Heart left ventricle (tissue), 16 donors: ENCODE results near the gene KBTBD3. TPM values are rescaled to one million over a fixed set of nuclear protein-coding genes. Genes with fewer than 3 reads are reported as not detected.

Experiments used
- ATAC-seq, 4 donors: fragments of 200-7000 bp; cut with Tn5 transposase; one replicate each; pipeline ENCODE4 v1.9.1; 2020 to 2022; ENCODE audit warnings: moderate library complexity in 4 of 4, mild to moderate bottlenecking in 3 of 4, moderate number of reproducible peaks in 1 of 4
- DNase-seq, 5 donors: peaks; one replicate each; pipeline ENCODE4 v3.0.0-alpha.2; 2020
- H3K27ac ChIP-seq, 12 donors: fragments of 200-600 bp; sonication (generic) in 4 of 12; one replicate each; pipeline versions ENCODE4 v1.5.0 to v1.8.0; 2016 to 2022; ENCODE audit warnings: mild to moderate bottlenecking in 2 of 12
- H3K27me3 ChIP-seq, 9 donors: fragments of 200-600 bp; sonication (generic) in 2 of 9; one replicate each; pipeline versions ENCODE4 v1.5.1 to v1.8.0; 2016 to 2022; ENCODE audit warnings: mild to moderate bottlenecking in 3 of 9
- H3K36me3 ChIP-seq, 9 donors: fragments of 200-600 bp; sonication (generic) in 2 of 9; one replicate each; pipeline versions ENCODE4 v1.5.0 to v1.8.0; 2018 to 2022; ENCODE audit warnings: mild to moderate bottlenecking in 2 of 9
- H3K4me1 ChIP-seq, 12 donors: fragments of 200-600 bp; sonication (generic) in 4 of 12; one replicate each; pipeline versions ENCODE4 v1.5.0 to v1.8.0; 2016 to 2022; ENCODE audit warnings: mild to moderate bottlenecking in 3 of 12
- H3K4me3 ChIP-seq, 12 donors: fragments of 200-600 bp; sonication (generic) in 4 of 12; one replicate each; pipeline versions ENCODE4 v1.5.0 to v1.8.0; 2017 to 2022; ENCODE audit warnings: mild to moderate bottlenecking in 9 of 12, moderate library complexity in 4 of 12
- H3K9me3 ChIP-seq, 12 donors: fragments of 200-600 bp; sonication (generic) in 4 of 12; one replicate each; pipeline versions ENCODE4 v1.5.0 to v1.8.0; 2016 to 2022; ENCODE audit warnings: mild to moderate bottlenecking in 1 of 12
- CTCF ChIP-seq, 12 donors: fragments of 200-600 bp; sonication (generic) in 4 of 12; IDR thresholded peaks; one replicate each; pipeline versions ENCODE4 v1.5.0 to v1.8.0; 2018 to 2022; ENCODE audit warnings: antibody characterized with exemption in 12 of 12, mild to moderate bottlenecking in 5 of 12
- POLR2A ChIP-seq, 2 donors: fragments of 450-650 bp; IDR thresholded peaks; one replicate each; pipeline ENCODE4 v1.6.1; 2017; ENCODE audit warnings: antibody characterized with exemption in 2 of 2, mild to moderate bottlenecking in 2 of 2, moderate library complexity in 2 of 2
- WGBS, 4 donors: extraction: QIAGEN DNeasy Blood & Tissue Kit in 2 of 4; methylation state at CpG; one replicate each; pipeline versions ENCODE4 v1.1.5 to v1.1.7; 2013 to 2018; 5-methylcytosine and 5-hydroxymethylcytosine counted together
- intact Hi-C, 10 donors: fragments of 100-400 bp; cut with DNase I; formaldehyde crosslinking; loops; one replicate each; pipeline versions ENCODE4 v1.11.1 to v1.14.2; 2022
- polyA plus RNA-seq, 2 donors: library from polyadenylated mRNA; stranded (reverse); fragments of 200-250 nt; gene quantifications; one replicate each; pipeline ENCODE4 v1.2.3, GENCODE V29; 2013
- total RNA-seq, 9 donors: library from RNA; depleted of rRNA in 2 of 9; stranded (reverse); fragments of >200 nt in 2 of 9; fragmentation: NEBNext Ultra II Directional in 3 of 9; extraction: Animal tissue kit (Norgen Biotek cat#: 25700) in 3 of 9; gene quantifications; one replicate each; pipeline versions ENCODE4 v1.1.0 to v1.2.4, GENCODE V29; 2016 to 2023
- donor health status: ischemic (EF 13 %, LVEDD 7.1; RV severe dilation, severe dysfunction).
- donor health status: healthy with polysubstance abuse.
- donor health status: DM: no; HTN: yes; CAD: no.
- donor health status: DM: no; HTN: no; CAD: no.
- donor health status: ischemic (EF 25% LVEDD 6.9; RV normal size, moderate dysfunction).
- donor health status: ischemic (EF 25% LVEDD 5.7; RV mildly dilated, moderate dysfunction).
- donor health status: healthy.
- donor health status: DM: yes; HTN: yes; CAD: no.
- donor health status: ischemic (EF 35%, LVEDD 5.7; RV mildly dilated, moderate dysfunction).
- donor health status: nonischemic (EF 11% LVEDD 7.7; RV severe dilation, severe dysfunction).
- donor health status: DM: yes; HTN: yes; CAD: no.
- donor health status: PGD.
- donor health status: ischemic (EF 29% LVEDD 5.4; RV normal size, mild dysfunction).
- donor health status: nonischemic (EF 23%, LVEDD 6.1; RV moderate dilation, normal function).

Gene KBTBD3
- total and polyA plus RNA-seq, 11 donors: 2.8 to 17.3 (median 9.1) TPM

- ATAC-seq (no peak), DNase-seq (no peak)
- Histone ChIP-seq H3K27ac (peak overlapping the region in 1 of 12 donors; percentile 34), H3K4me1 (peaks cover 0 to 67% (median 39%) of the 10 kb centered on the region in 12 donors), H3K27me3 (no peaks in the 10 kb centered on the region), H3K9me3 (no peaks in the 10 kb centered on the region), H3K36me3 (peaks cover 0 to 54% (median 43%) of the 10 kb centered on the region in 9 donors), H3K4me3 (no peak overlapping the region)
- TF ChIP-seq CTCF (IDR thresholded peaks at IDR 0.05) (no peak), POLR2A (IDR thresholded peaks at IDR 0.05) (no peak)
- intact Hi-C loops: no loop called here
- 90 to 100% (median 97%) methylated on average over 1 of the region's 1 CpG for WGBS, 4 donors
Measured at GRCh38 chr11:106086135-106086534, 9.0 kb upstream of the KBTBD3 start.

- DNase-seq: no peak
- Histone ChIP-seq H3K36me3 (peaks cover 0 to 64% (median 57%) of the 10 kb centered on the region in 9 donors), H3K4me3 (no peak overlapping the region), H3K27ac (no peak overlapping the region), H3K27me3 (no peaks in the 10 kb centered on the region), H3K4me1 (peaks cover 4 to 65% (median 40%) of the 10 kb centered on the region in 12 donors), H3K9me3 (no peaks in the 10 kb centered on the region)
- intact Hi-C loops: no loop called here
- TF ChIP-seq POLR2A (IDR thresholded peaks at IDR 0.05): no peak
- TF ChIP-seq CTCF (IDR thresholded peaks at IDR 0.05): no peak
- no peak for ATAC-seq
Measured at GRCh38 chr11:106082096-106082495, 4.9 kb upstream of the KBTBD3 start.

GRCh38 chr11:106077609-106078455 lies 685 bp upstream of the KBTBD3 start, which contains the start of gene AASDHPPT:
Gene AASDHPPT, plus strand, starts transcription at chr11:106077662. Its CDS starts 49 bp downstream, at chr11:106077711.
- Histone ChIP-seq H3K36me3 (peaks cover 0 to 36% (median 33%) of the 10 kb centered on the region in 9 donors), H3K27me3 (no peaks in the 10 kb centered on the region), H3K9me3 (no peaks in the 10 kb centered on the region), H3K4me3 (peak within 1 kb of the TSS; percentile 64 to 91 (median 82)), H3K27ac (peak within 1 kb of the TSS; percentile 85 to 98 (median 93)), H3K4me1 (peaks cover 4 to 62% (median 38%) of the 10 kb centered on the region in 12 donors)
- peak in 3 of 4 donors; percentile 23 to 44 (median 41) for ATAC-seq
- intact Hi-C loops: loop anchor here in 8 of 10 donors (1.0 to 5.0 kb wide), 4 partner anchors 55 to 57 kb away; partner anchors contain the start of gene MSANTD4 (in 7 of the 8)
- peak in 1 of 5 donors; percentile 26 for DNase-seq
- TF ChIP-seq POLR2A (IDR thresholded peaks at IDR 0.05) (no peak), CTCF (IDR thresholded peaks at IDR 0.05) (no peak)
- 0 to 1% (median 1%) methylated on average over 33 to 55 of the region's 55 CpGs for WGBS, 4 donors
